DOHH2 (cell line): ENCODE results near the gene IBA57.

Experiments
- CTCF ChIP-seq: fragments of 200-600 bp; sonication (generic); IDR thresholded peaks from one replicate; pipeline ENCODE4 v1.5.1; 2014; ENCODE audit warnings: antibody characterized with exemption, mild to moderate bottlenecking, low read depth, low read length; ENCODE audit not compliant: poor library complexity, severe bottlenecking
- EZH2phosphoT487 ChIP-seq: fragments of 200-600 bp; sonication (generic); IDR thresholded peaks from 2 replicates; pipeline ENCODE4 v1.6.1; 2017; ENCODE audit warnings: borderline replicate concordance, mild to moderate bottlenecking, antibody characterized with exemption, low read length, moderate library complexity, mixed read lengths

- TF ChIP-seq CTCF = peak; percentile 44
- TF ChIP-seq EZH2phosphoT487 = no peak
Measured at GRCh38 chr1:228180271-228180958, 14.8 kb downstream of the IBA57 start.
